OCI-LY3 (cell line): Measurements from ENCODE around the gene DUSP11.
"Not testable (repeated sequence)": the region's sequence is repeated elsewhere in the genome, so short reads cannot be mapped to it uniquely, and the experiment has no call there.

Source experiments
- H2AFZ ChIP-seq: fragments of 200-600, 300-600 bp; shearing (Covaris generic); 2 replicates; pipeline ENCODE4 v1.6.0; 2014; ENCODE audit warnings: antibody characterized with exemption, low read depth, low read length
- H3K27ac ChIP-seq: fragments of 200-600, 300-600 bp; sonication (generic); 2 replicates; pipeline ENCODE4 v1.5.1; 2014; ENCODE audit warnings: mild to moderate bottlenecking, low read length, moderate library complexity, mixed read lengths
- H3K27me3 ChIP-seq: fragments of 200-600, 300-600 bp; sonication (generic); 2 replicates; pipeline ENCODE4 v1.6.1; 2014; ENCODE audit warnings: low read depth, low read length, mixed read lengths
- H3K36me3 ChIP-seq: fragments of 200-600, 300-600 bp; sonication (generic); replicated peaks from 2 replicates; pipeline ENCODE3; 2014; ENCODE audit warnings: low read depth, low read length, mixed read lengths
- H3K4me1 ChIP-seq: fragments of 300-600, 200-600 bp; sonication (generic); 2 replicates; pipeline ENCODE4 v1.6.1; 2014; ENCODE audit warnings: low read length, mixed read lengths
- H3K4me2 ChIP-seq: fragments of 200-600, 300-600 bp; sonication (generic); 2 replicates; pipeline ENCODE4 v1.6.1; 2014; ENCODE audit warnings: low read length, mixed read lengths
- H3K4me3 ChIP-seq: fragments of 300-600, 200-600 bp; sonication (generic); 2 replicates; pipeline ENCODE4 v1.5.1; 2014; ENCODE audit warnings: antibody characterized with exemption, mild to moderate bottlenecking, low read length, moderate library complexity
- H3K79me2 ChIP-seq: fragments of 300-600, 200-600 bp; shearing (Covaris generic); 2 replicates; pipeline ENCODE4 v1.6.1; 2014; ENCODE audit warnings: mild to moderate bottlenecking, low read length, mixed read lengths
- H3K9ac ChIP-seq: fragments of 300-600, 200-600 bp; shearing (Covaris generic); 2 replicates; pipeline ENCODE4 v1.6.0; 2014; ENCODE audit warnings: mild to moderate bottlenecking, low read length, moderate library complexity
- H3K9me3 ChIP-seq: fragments of 200-600, 300-600 bp; shearing (Covaris generic); 2 replicates; pipeline ENCODE4 v1.6.1; 2014; ENCODE audit warnings: low read length, mixed read lengths; ENCODE audit not compliant: insufficient read depth
- H4K20me1 ChIP-seq: fragments of 200-600, 300-600 bp; sonication (generic); 2 replicates; pipeline ENCODE4 v1.6.1; 2016; ENCODE audit warnings: low read length, mixed read lengths; ENCODE audit not compliant: insufficient read depth
- EZH2phosphoT487 ChIP-seq: fragments of 200-600 bp; shearing (Covaris generic); IDR thresholded peaks from 2 replicates; pipeline ENCODE4 v1.6.1; 2018; ENCODE audit warnings: antibody characterized with exemption, mixed run types, low read depth
- TF ChIP-seq, protein P1 (sequence below): fragments of 200-600, 300-600 bp; sonication (generic); IDR thresholded peaks from 2 replicates; pipeline ENCODE4 v1.5.1; 2014; ENCODE audit warnings: antibody characterized with exemption, low read length, low read depth

Gene DUSP11

DNA sequence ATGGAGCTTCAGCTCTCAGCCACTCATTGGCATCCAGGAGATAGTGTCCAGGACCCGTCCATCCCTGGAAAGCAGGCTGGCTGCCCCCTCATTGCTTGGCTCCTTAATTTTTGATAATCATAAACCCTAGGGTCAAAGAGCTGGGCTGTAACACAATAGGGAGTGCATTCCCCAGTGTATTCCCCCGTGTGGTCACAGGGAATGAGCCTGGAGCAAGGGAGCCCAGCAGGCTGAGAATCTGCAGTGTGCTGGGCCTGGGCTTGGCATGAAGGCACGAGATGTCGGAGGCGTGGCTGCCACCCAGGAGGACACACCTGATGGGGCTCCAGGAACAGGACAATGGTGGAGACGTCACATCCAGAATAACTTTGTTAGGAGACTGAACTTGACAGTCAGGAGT, 61.5 kb downstream of the DUSP11 start:
- Histone ChIP-seq H3K9me3 (no peaks in the 10 kb centered on the region), H3K27ac (no peak overlapping the region), H3K9ac (no peak overlapping the region), H3K79me2 (no peaks in the 10 kb centered on the region), H3K4me2 (no peak overlapping the region), H3K4me1 (peaks cover 6% of the 10 kb centered on the region; the same call in 1 of the 2 replicates), H3K27me3 (no peaks in the 10 kb centered on the region; the same call in 1 of the 2 replicates), H4K20me1 (no peaks in the 10 kb centered on the region), H3K4me3 (no peak overlapping the region), H2AFZ (no peak overlapping the region), H3K36me3 (no peaks in the 10 kb centered on the region)
- TF ChIP-seq EZH2phosphoT487: no peak
- TF ChIP-seq, protein P1, sequence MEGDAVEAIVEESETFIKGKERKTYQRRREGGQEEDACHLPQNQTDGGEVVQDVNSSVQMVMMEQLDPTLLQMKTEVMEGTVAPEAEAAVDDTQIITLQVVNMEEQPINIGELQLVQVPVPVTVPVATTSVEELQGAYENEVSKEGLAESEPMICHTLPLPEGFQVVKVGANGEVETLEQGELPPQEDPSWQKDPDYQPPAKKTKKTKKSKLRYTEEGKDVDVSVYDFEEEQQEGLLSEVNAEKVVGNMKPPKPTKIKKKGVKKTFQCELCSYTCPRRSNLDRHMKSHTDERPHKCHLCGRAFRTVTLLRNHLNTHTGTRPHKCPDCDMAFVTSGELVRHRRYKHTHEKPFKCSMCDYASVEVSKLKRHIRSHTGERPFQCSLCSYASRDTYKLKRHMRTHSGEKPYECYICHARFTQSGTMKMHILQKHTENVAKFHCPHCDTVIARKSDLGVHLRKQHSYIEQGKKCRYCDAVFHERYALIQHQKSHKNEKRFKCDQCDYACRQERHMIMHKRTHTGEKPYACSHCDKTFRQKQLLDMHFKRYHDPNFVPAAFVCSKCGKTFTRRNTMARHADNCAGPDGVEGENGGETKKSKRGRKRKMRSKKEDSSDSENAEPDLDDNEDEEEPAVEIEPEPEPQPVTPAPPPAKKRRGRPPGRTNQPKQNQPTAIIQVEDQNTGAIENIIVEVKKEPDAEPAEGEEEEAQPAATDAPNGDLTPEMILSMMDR: no peak

DNA sequence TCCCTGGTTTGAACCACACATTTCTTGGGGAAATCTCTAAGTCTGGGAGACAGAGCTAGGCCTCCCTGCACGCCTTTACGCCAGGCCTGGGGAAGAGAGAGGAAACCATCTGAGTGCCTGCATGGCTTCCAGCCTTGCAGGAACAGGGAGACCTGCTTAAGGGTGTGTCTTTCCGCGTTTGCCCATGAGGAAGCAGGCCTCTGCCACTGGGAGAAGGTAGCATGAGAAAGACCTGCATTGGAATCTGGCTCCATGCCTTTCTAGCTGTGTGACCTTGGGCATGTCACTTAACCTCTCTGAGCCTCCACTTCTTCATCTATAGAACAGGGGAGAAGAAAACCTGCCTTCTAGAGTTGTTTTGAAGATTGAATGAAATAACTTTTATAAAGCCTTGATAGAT, 62.2 kb downstream of the DUSP11 start:
- H3K4me3 ChIP-seq, H3K9ac ChIP-seq, H3K27me3 ChIP-seq, H4K20me1 ChIP-seq, H2AFZ ChIP-seq, H3K4me1 ChIP-seq, H3K9me3 ChIP-seq, H3K4me2 ChIP-seq, H3K79me2 ChIP-seq, H3K27ac ChIP-seq, H3K36me3 ChIP-seq: not testable (repeated sequence)

DNA sequence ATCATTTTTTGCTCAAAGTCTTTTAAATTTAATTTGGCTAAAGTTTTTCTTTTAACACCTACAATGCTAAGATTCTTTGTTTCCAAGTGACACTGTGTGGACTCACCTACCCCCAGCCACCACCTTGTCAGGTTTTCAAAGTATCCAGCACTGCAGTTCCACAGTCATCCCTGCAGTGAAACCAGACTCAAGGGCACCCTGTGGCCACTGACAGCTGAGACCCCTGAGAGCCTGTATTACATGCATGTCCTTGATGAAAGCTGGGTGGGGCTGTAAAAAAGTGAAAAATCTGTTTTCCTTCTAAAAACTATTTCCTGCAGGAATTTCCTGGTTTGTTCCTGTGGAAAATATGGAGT, 62.7 kb downstream of the DUSP11 start:
- no peaks in the 10 kb centered on the region for H3K79me2 ChIP-seq
- no peaks in the 10 kb centered on the region for H3K9me3 ChIP-seq
- H3K4me3 ChIP-seq: no peak overlapping the region
- H4K20me1 ChIP-seq: no peaks in the 10 kb centered on the region
- no peaks in the 10 kb centered on the region for H3K36me3 ChIP-seq
- H3K4me1 ChIP-seq: peaks cover 6% of the 10 kb centered on the region; the same call in 1 of the 2 replicates
- no peak overlapping the region for H3K9ac ChIP-seq
- no peaks in the 10 kb centered on the region; the same call in 1 of the 2 replicates for H3K27me3 ChIP-seq
- H2AFZ ChIP-seq: no peak overlapping the region
- H3K27ac ChIP-seq: no peak overlapping the region
- no peak overlapping the region for H3K4me2 ChIP-seq
- TF ChIP-seq EZH2phosphoT487: no peak
- TF ChIP-seq, protein P1: no peak

DNA sequence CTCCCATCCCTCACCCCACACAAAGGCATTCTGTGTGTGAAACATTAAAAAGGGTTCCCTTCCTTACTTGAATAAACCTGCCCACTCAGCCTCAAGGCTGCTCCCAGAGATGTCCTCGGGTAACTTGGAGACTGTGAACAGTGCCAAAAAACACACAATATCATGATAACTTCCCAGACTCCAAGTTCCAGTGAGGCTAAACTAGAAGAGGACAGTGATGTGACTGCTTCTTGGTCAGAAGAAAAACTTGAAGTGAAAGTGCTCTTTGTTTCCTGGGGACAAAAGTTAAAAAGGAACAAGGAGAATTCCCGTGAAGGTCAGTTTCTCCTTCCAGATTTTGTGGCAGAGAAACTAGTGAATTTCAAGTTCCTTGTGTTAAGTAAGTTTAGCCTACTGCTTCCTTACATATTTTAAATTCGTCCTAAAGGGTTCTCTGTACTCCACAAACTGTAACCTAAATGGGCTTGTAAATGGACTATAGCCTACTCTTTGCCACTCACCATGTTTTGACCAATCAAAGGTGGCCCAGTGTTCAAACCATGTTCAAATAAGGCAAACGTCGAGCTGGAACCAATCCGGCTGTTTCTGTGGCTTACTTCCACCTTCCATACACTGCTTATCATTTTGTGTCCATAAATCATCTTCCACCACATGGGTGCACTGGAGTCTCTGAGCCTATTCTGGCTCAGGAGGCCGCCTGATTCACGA, 63.2 kb downstream of the DUSP11 start:
- Histone ChIP-seq H4K20me1 (no peaks in the 10 kb centered on the region), H3K9ac (no peak overlapping the region), H2AFZ (peak overlapping the region; percentile 64; the same call in 1 of the 2 replicates), H3K27me3 (no peaks in the 10 kb centered on the region; the same call in 1 of the 2 replicates), H3K4me1 (peaks cover 6% of the 10 kb centered on the region; the same call in 1 of the 2 replicates), H3K79me2 (no peaks in the 10 kb centered on the region), H3K4me3 (no peak overlapping the region), H3K27ac (no peak overlapping the region), H3K9me3 (no peaks in the 10 kb centered on the region), H3K4me2 (peak overlapping the region; percentile 18; the same call in 1 of the 2 replicates), H3K36me3 (no peaks in the 10 kb centered on the region)
- TF ChIP-seq, protein P1: no peak
- no peak for TF ChIP-seq EZH2phosphoT487
